GM21526 (cell line): ENCODE results near the gene ITPK1.

Experiments used
- ATAC-seq: cut with Tn5 transposase; IDR thresholded peaks from one replicate; pipeline ENCODE4 v1.9.1; 2021; ENCODE audit warnings: moderate library complexity; ENCODE audit not compliant: unreplicated experiment, low FRiP score

The ITPK1 gene

DNA sequence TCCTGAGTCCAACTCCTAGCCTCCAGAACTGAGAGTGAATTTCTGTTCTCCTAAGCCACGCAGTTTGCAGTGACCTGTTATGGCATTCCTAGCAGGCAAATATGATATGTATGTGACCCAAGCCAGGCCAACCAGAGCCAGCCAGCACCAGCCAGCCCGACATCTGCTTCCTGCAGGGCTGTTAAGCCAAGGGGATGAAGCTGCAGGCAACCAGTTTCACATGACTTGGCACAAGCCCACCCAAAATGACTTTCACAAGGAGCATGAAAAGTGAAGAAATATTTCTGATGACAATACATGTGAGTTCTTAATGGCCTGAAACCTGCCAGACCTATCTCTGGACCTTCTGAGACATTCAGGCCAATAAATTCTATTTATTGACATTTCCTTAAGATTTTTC lies 68.1 kb downstream of the ITPK1 start:
- ATAC-seq = no peak

DNA sequence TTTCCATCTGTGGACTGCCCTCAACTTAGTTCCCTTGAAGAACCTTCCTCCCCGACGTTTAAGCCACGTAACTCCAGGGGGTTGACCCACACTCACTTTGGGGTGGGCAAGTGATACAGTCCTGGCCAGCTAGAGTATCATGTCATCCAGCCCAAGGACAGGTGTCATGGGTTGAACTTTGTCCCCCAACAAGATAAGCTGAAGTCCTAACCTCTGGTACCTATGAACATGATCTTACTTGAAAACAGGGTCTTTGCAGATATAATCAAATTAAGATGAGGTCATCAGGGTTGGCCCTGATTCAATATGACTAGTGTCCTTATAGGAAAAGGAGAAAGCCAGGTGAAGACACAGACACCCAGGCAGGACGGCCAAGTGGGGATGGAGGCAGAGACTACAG lies 68.6 kb downstream of the ITPK1 start:
- no peak for ATAC-seq

DNA sequence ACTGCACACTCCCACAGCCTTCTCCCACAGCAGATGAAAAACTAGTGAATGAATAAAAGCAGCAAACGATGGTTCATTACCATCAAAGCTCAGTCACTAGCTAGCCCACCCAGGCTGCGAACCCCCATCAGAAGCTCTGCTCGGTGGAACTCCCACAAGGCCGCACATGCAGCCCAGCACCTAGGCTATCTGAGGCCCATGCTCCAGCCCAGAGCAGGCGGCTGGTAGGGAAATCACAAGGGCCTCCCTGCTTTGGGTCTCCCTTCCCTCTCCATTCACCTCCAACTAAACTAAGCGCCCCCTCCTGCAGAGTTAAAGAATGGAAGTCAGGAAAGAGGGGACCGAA lies 69.0 kb downstream of the ITPK1 start:
- no peak for ATAC-seq

DNA sequence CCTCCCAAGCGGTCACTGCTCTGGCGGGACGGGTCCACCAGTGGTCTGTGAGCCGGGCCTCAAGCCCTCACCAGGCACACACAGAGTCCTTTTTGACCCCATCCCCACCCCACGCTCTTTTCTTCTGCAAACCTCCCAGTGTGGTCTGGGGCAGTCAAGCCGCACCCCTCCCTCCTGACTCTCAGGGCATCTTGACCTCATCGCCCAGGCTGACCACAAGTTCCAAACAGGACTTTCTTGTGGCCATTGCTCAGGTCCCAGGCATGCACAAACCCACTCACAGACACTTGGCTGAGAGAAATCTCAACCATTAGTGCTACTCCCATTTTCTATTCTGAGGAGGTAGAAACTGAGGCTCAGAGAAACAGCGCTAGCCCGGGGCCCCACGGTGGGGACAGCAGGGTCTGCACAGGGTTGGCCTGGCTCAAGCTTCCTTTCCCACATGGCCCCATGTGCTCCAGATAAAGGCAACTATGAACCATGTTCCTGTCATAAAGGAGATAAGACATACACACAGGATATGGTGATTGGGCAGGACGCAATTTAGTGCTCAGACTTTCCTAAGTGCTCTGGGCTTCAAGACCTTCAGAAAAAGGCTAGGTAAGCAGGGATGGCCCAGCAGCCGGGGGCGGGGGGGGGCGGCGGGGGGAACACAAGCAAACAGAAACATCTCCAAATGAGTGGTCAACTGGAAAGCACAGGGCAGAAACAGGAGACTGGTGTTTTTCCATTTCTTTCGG lies 69.6 kb downstream of the ITPK1 start:
- ATAC-seq = no peak

DNA sequence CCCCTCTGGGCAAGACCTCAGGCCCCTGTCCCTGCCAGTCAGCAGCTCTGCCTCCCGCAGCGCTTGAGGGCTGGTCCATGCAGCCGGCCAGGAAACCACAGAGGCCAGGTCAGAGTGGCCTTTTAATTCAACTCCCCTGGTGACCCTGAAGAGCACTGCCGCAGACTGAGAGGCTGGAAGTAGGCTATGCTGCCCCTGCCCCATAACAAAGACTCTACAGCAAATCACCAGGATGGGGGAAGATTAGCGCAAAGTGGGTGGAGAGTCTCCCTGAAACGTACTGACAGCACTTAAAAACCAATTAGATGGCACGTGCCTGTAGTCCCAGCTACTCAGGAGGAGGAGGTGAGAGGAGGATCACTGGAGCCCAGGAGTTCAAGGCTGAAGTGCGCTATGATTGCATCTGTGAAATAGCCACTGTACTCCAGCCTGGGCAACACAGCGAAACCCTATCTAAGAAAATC lies 70.5 kb downstream of the ITPK1 start:
- ATAC-seq = no peak

DNA sequence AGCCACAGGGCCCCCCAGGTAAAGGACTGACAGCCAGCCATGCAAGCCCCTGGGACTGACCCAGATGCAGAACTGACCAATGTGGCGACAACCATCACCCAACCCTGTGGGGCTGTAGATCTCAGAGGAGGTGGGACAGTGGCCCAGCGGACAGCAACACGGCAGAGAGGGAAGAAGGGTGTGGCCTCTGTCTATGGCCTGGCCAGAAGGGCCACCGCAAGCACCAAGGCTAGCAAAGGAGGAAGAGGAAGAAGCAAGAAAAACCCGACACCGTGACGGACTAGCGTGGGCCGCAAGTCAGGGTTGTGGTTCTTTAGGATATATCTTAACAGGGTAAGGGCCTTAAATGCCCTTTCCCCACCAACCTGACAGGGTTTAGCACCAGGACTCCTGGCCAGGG lies 71.2 kb downstream of the ITPK1 start:
- ATAC-seq = no peak

- ATAC-seq = no peak
These were observed 71.6 kb downstream of the ITPK1 start for GRCh38 chr14:93044121-93044520.

DNA sequence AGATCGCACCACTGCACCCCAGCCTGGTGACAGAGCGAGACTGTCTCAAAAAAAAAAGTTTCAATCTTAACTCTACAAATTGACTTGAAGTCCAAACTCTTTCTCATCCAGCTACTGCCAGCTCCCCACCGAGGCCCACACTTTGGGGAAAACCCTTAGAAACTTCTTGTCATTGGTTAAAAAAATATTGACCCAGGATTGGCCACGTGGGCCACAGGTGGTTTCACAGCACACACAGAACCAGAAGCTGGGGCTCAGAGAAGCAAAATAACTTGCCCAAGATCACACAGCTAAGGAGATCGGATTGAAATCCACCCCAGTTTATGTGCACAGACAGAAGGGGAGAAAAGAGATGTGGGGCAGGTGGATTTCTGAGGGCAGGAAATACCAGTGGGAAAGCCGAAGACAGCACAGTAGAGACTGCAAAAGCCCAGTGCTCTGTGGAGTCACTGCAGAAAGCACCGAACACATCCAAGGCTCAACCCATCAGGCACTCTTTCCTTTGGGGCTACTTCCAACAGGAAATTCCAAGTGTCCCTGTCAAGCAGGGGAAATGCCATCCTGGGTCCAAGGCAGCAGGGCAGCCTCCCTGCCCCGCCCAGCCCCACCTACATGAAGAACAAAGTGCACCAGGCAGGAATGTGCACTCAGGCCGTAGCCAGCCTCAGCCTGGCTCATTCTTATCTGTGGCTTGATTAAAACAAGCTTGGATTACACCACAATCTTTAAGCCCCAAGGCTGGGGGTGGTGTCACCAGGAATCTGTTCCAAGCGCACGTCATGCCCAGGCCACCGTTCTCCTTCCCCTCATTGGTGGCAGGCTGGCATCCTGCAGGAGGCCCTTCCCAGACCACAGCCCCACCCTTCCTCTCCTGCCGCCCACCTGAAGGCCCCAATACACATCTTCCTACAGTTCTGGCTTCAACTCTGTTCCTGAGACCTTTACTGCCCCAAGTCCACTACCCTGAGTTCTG lies 72.5 kb downstream of the ITPK1 start:
- no peak for ATAC-seq

DNA sequence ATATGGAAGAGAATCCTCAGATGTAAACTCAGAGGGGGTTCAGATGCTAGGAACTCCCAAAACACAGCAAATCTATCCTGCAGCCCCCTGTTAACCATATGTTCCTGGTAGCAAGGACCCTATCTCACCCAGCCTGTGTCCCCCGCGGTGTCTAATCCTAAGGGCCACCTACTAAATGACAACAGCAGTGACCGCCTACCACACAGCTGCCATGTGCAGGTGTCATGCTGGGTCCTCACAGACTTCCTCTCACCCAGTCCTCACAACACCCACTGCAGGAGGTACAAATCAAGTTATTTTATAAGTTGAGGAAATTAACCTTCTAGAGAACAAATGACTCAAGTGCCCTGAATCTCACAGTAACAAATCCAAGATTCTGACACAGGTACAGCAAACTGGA lies 73.9 kb downstream of the ITPK1 start:
- no peak for ATAC-seq

DNA sequence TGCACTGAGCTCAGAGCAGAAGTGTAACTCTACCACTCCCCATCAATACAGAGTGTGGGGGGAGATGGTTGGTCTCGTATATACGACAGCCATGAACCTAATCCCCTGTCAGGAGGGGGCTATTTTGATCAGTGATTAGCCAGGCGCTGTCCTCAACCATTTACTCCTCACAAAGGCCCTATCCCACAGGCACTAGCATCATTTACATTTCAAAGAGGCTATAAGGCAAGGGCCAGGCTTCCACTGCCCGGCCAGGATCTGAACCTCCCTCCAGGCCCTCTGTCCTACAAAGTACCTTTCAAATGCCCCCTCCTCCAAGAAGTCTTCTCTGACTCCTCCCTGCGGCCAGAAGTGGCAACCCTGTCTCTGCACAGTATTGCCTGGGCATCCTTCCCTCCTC lies 74.7 kb downstream of the ITPK1 start:
- ATAC-seq = no peak

DNA sequence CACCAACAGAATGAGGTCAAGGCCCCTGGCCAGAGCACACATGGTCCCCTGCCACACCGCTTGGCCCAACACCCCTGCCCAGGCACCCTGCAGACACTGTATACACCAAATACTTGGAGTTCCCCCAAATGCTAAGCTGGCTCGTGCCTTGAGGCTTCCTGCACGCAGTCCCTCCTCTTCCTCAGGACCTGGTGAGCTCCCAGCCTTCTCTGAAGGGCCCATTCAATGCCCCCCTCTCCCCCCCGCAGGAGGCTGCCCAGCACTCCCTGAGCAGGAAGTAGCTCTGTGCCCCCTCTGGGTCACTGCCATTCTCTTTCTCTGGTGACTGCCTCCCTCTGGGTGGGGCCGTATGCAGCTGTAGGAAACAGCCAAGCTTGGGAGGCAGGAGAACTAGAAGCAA lies 75.3 kb downstream of the ITPK1 start:
- no peak for ATAC-seq

GRCh38 chr14:93039649-93040315 lies 75.9 kb downstream of the ITPK1 start:
- no peak for ATAC-seq

- no peak for ATAC-seq
These were observed 78.4 kb downstream of the ITPK1 start for GRCh38 chr14:93037351-93037750.

GRCh38 chr14:93036652-93037345 lies 78.9 kb downstream of the ITPK1 start:
- no peak for ATAC-seq

DNA sequence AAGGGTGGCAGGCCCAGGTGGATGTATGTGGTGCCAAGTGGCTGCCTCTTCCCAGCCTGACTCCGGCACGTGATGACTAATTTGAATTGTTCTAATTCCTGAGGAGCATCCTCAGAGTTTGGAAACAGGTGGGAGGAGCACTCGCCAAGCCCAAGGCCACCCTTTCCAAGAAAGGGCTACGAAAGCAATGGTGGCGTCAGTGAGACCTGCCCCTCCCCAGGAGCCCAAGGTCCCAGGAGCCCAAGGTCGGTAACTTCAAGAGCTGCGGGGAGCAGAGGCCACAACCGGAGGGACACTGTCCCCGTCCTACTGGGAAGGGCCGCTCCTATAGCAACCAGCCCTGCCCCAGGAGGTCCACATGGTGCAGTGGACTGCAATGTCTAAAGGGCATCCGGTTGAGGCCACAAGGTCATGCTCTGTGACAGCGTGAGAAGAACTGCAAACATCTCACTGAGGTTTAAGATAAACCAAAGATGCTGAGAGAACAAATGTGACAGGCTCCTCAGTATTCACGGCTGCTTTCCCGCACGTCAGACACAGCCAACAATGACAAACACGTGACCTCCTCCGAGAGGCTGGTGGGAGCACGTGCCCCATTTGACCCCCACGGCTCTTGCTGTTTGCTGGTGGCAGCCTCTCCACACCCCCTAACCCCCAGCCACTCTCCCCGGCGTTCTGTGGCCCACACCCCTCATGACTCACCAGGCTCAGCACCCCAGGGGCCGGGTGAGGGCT lies 79.6 kb downstream of the ITPK1 start:
- ATAC-seq = no peak

DNA sequence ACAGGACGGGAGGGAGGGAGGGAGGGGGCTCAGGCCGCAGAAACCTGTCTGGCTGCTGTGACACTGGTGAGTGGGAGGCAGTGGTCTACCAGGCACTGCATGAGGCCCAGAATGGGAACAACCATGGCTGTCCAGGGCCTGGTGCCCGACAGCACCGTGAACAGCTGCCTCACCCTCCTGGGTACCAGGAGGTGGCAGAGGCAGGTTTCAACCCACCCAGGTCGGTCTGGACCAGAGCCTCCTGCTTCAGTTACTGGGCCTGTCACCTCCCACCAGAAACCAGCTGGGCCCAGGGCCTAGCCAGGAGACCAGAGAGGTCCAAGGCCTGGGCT lies 80.2 kb downstream of the ITPK1 start:
- no peak for ATAC-seq

DNA sequence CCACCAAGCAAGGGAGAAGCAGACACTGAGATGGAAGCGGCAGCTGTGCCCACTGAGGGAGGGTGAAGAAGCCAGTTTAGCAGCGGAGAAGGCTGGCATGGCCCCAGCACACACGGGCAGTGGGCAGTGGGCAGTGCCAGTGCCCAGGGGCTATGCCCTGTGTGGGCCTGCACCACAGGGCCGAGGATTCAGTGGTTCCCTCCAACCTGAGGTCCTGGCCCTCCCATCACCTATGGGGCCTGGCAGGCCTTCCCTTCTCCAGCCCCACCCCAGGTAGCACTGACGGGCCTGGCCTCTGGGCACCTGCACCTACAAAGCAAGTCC lies 81.1 kb downstream of the ITPK1 start:
- ATAC-seq = no peak

GRCh38 chr14:93033983-93034670 lies 81.6 kb downstream of the ITPK1 start:
- no peak for ATAC-seq

DNA sequence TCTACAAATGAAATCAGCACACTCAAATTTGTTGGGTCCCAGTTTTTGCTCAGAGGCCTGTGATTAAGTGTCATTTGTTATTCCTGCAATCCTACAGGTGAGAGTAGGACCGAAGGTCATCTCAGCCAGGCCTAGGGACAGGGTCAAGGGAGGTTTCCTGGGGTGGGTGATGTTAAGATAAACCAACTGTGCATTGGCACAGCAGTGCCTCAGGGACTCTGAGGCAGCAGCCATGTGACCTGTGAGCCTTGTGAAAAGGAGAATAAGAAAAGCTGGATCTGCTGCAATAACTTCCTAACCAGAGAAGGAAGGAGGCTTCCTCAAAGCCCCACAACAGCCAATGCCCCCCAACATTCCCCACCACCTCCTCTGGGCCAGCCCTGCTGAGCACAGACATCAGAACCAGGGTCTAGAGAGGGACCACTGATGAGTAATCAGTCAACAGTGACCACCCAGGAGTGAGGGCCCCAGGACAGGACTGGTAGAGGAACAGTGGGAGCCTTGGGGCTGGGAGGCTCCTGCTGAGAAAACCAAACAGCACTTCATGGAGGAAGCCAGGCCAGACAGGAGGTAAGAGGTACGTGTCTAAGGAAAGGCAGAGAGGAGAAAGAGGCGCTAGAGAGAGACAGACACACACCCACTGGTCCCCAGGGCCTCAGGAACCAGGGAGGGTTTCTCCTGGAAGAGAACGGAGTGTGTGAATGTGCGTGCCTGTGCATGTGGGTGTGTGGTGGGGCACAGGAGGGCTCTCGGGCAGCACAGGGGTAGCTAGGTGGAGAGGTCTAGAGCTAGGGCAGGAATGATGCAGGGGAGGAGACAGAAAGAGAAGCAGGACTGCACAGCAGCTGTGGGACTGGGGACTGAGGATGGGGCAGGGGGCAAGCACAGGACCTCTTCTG lies 82.4 kb downstream of the ITPK1 start:
- ATAC-seq = no peak
